ENCODE measurements around the gene DNAJC17. TPM values are rescaled to one million over a fixed set of nuclear protein-coding genes. Genes with fewer than 3 reads are reported as not detected.

DNAJC17 gene
- total RNA-seq, 1 donor: 14.8 TPM

GRCh38 chr15:40743921-40744814 lies 63.1 kb downstream of the DNAJC17 start:
- H3K27me3 ChIP-seq (ENCODE audit: insufficient read depth, low read length): no peaks in the 10 kb centered on the region
- H4K20me1 ChIP-seq (ENCODE audit: insufficient read depth, low read length): peaks cover 24% of the 10 kb centered on the region
- H3K9me3 ChIP-seq (ENCODE audit: low read depth, low read length): no peaks in the 10 kb centered on the region
- no peak overlapping the region for H3K4me3 ChIP-seq (ENCODE audit: insufficient read depth, low read length)
- TF ChIP-seq CTCF (IDR thresholded peaks at IDR 0.05; ENCODE audit: extremely low read depth, low read depth, low read length): peak; percentile 22
- peak; percentile 85 for DNase-seq (ENCODE audit: insufficient read length, low spot score, missing footprints)
- peak overlapping the region; percentile 73 for H3K27ac ChIP-seq (ENCODE audit: low read depth, low read length)
- no peak overlapping the region for H2AFZ ChIP-seq (ENCODE audit: low read length)
- H3K36me3 ChIP-seq (ENCODE audit: insufficient read depth, low read length): peaks cover 46% of the 10 kb centered on the region
- peaks cover 24% of the 10 kb centered on the region for H3K4me1 ChIP-seq (ENCODE audit: insufficient read depth, low read length)
- peaks cover 7% of the 10 kb centered on the region for H3K79me2 ChIP-seq (ENCODE audit: insufficient read depth, low read length)
- peak overlapping the region; percentile 34 for H3K4me2 ChIP-seq (ENCODE audit: insufficient read depth, low read length)

GRCh38 chr15:40743485-40743901 lies 63.8 kb downstream of the DNAJC17 start:
- Histone ChIP-seq H3K27ac (ENCODE audit: low read depth, low read length) (peak overlapping the region; percentile 73), H3K4me1 (ENCODE audit: insufficient read depth, low read length) (peaks cover 24% of the 10 kb centered on the region), H3K36me3 (ENCODE audit: insufficient read depth, low read length) (peaks cover 53% of the 10 kb centered on the region), H4K20me1 (ENCODE audit: insufficient read depth, low read length) (peaks cover 24% of the 10 kb centered on the region), H3K9me3 (ENCODE audit: low read depth, low read length) (no peaks in the 10 kb centered on the region), H3K79me2 (ENCODE audit: insufficient read depth, low read length) (peaks cover 7% of the 10 kb centered on the region), H3K4me2 (ENCODE audit: insufficient read depth, low read length) (peak overlapping the region; percentile 34), H3K4me3 (ENCODE audit: insufficient read depth, low read length) (no peak overlapping the region), H3K27me3 (ENCODE audit: insufficient read depth, low read length) (no peaks in the 10 kb centered on the region), H2AFZ (ENCODE audit: low read length) (no peak overlapping the region)
- no peak for TF ChIP-seq CTCF (IDR thresholded peaks at IDR 0.05; ENCODE audit: extremely low read depth, low read depth, low read length)
- peak; percentile 30 for DNase-seq (ENCODE audit: insufficient read length, low spot score, missing footprints)

GRCh38 chr15:40739854-40740253 lies 67.4 kb downstream of the DNAJC17 start:
- H3K36me3 ChIP-seq (ENCODE audit: insufficient read depth, low read length): peaks cover 79% of the 10 kb centered on the region
- H2AFZ ChIP-seq (ENCODE audit: low read length): no peak overlapping the region
- H3K4me1 ChIP-seq (ENCODE audit: insufficient read depth, low read length): peaks cover 16% of the 10 kb centered on the region
- no peak overlapping the region for H3K27ac ChIP-seq (ENCODE audit: low read depth, low read length)
- DNase-seq (ENCODE audit: insufficient read length, low spot score, missing footprints): no peak
- no peak for TF ChIP-seq CTCF (IDR thresholded peaks at IDR 0.05; ENCODE audit: extremely low read depth, low read depth, low read length)
- no peaks in the 10 kb centered on the region for H3K27me3 ChIP-seq (ENCODE audit: insufficient read depth, low read length)
- H3K4me3 ChIP-seq (ENCODE audit: insufficient read depth, low read length): no peak overlapping the region
- H3K4me2 ChIP-seq (ENCODE audit: insufficient read depth, low read length): no peak overlapping the region
- peaks cover 3% of the 10 kb centered on the region for H3K79me2 ChIP-seq (ENCODE audit: insufficient read depth, low read length)
- peaks cover 4% of the 10 kb centered on the region for H4K20me1 ChIP-seq (ENCODE audit: insufficient read depth, low read length)
- no peaks in the 10 kb centered on the region for H3K9me3 ChIP-seq (ENCODE audit: low read depth, low read length)

- no peak for DNase-seq (ENCODE audit: insufficient read length, low spot score, missing footprints)
- H3K9me3 ChIP-seq (ENCODE audit: low read depth, low read length): no peaks in the 10 kb centered on the region
- H3K4me2 ChIP-seq (ENCODE audit: insufficient read depth, low read length): no peak overlapping the region
- H3K36me3 ChIP-seq (ENCODE audit: insufficient read depth, low read length): peaks cover 83% of the 10 kb centered on the region
- H4K20me1 ChIP-seq (ENCODE audit: insufficient read depth, low read length): peaks cover 4% of the 10 kb centered on the region
- TF ChIP-seq CTCF (IDR thresholded peaks at IDR 0.05; ENCODE audit: extremely low read depth, low read depth, low read length): no peak
- H2AFZ ChIP-seq (ENCODE audit: low read length): no peak overlapping the region
- H3K27ac ChIP-seq (ENCODE audit: low read depth, low read length): no peak overlapping the region
- H3K27me3 ChIP-seq (ENCODE audit: insufficient read depth, low read length): no peaks in the 10 kb centered on the region
- H3K4me3 ChIP-seq (ENCODE audit: insufficient read depth, low read length): no peak overlapping the region
- H3K4me1 ChIP-seq (ENCODE audit: insufficient read depth, low read length): peaks cover 8% of the 10 kb centered on the region
- no peaks in the 10 kb centered on the region for H3K79me2 ChIP-seq (ENCODE audit: insufficient read depth, low read length)
These were observed 68.2 kb downstream of the DNAJC17 start for GRCh38 chr15:40739047-40739446.

Measured in osteoblast (primary cell).